GM12878 (cell line): ENCODE results near the gene LYPD4.

Experiments used
- CTCF ChIP-seq, 3 experiments: IDR thresholded peaks in 2 of 3; conservative IDR thresholded peaks in 1 of 3; 2 replicates each; pipeline ENCODE4 v1.5.1; 2011; ENCODE audit warnings: low read depth in 3 of 3, low read length in 3 of 3, mild to moderate bottlenecking in 3 of 3, control low read depth in 2 of 3, moderate library complexity in 2 of 3, inconsistent platforms in 1 of 3, mixed read lengths in 1 of 3; ENCODE audit not compliant: control insufficient read depth in 2 of 3, insufficient read depth in 1 of 3; ENCODE audit errors: extremely low read depth in 1 of 3
- MAX ChIP-seq: IDR thresholded peaks from 2 replicates; pipeline ENCODE4 v1.6.1; 2012; ENCODE audit warnings: low read depth, low read length, improper control_type of control experiment

GRCh38 chr19:41859213-41859617, 14.7 kb upstream of the LYPD4 start:
- TF ChIP-seq MAX = no peak
- TF ChIP-seq CTCF (IDR thresholded peaks at IDR 0.05 in 2 of 3, conservative IDR thresholded peaks at IDR 0.05 in 1 of 3; ENCODE audit: control insufficient read depth in 2 of 3, extremely low read depth in 1 of 3, insufficient read depth in 1 of 3, low read depth in 3 of 3, low read length in 3 of 3) = peak in 1 of 3 experiments; percentile 74; a peak in 2 of 6 replicates
